SU-DHL-6 (cell line): ENCODE measurements around the gene CLSTN2.

Source experiments
- H2AFZ ChIP-seq: fragments of 200-600 bp; sonication (generic); 2 replicates; pipeline ENCODE4 v1.6.1; 2014; ENCODE audit warnings: low read depth, mild to moderate bottlenecking, moderate library complexity, mixed read lengths, antibody characterized with exemption, low read length; ENCODE audit not compliant: severe bottlenecking
- H3F3A ChIP-seq: fragments of 200-600 bp; shearing (Covaris generic); 2 replicates; pipeline ENCODE4 v1.6.0; 2016; ENCODE audit warnings: antibody characterized with exemption, mild to moderate bottlenecking; ENCODE audit not compliant: insufficient read depth
- H3K27ac ChIP-seq: fragments of 200-600 bp; sonication (generic); 2 replicates; pipeline ENCODE4 v1.5.1; 2016; ENCODE audit warnings: low read depth, mild to moderate bottlenecking, low read length, moderate library complexity, mixed read lengths
- H3K27me3 ChIP-seq: fragments of 200-600 bp; sonication (generic), shearing (Covaris generic); 2 replicates; pipeline ENCODE4 v1.6.0; 2014; ENCODE audit warnings: mild to moderate bottlenecking, low read length
- H3K36me3 ChIP-seq: fragments of 200-600 bp; sonication (generic); 2 replicates; pipeline ENCODE4 v1.6.1; 2014; ENCODE audit warnings: mild to moderate bottlenecking, low read length, mixed read lengths
- H3K4me2 ChIP-seq: fragments of 300-600, 200-600 bp; shearing (Covaris generic), sonication (generic); 2 replicates; pipeline ENCODE4 v1.6.0; 2014; ENCODE audit warnings: low read length, low read depth, mild to moderate bottlenecking; ENCODE audit not compliant: poor library complexity, severe bottlenecking
- H3K4me3 ChIP-seq: fragments of 200-600 bp; sonication (generic); 2 replicates; pipeline ENCODE4 v1.5.1; 2014; ENCODE audit warnings: antibody characterized with exemption, low read length, mild to moderate bottlenecking, mixed read lengths; ENCODE audit not compliant: insufficient read depth, poor library complexity, severe bottlenecking
- H3K79me2 ChIP-seq: fragments of 200-600 bp; sonication (generic); 2 replicates; pipeline ENCODE4 v1.6.1; 2014; ENCODE audit warnings: mild to moderate bottlenecking, low read length, moderate library complexity; ENCODE audit not compliant: insufficient read depth
- H3K9ac ChIP-seq: fragments of 200-600 bp; sonication (generic); 2 replicates; pipeline ENCODE4 v1.7.0; 2014; ENCODE audit warnings: mild to moderate bottlenecking, low read length
- H3K9me2 ChIP-seq: fragments of 200-600 bp; sonication (generic); replicated peaks from 2 replicates; pipeline ENCODE4 v1.6.1; 2014; ENCODE audit warnings: low read length; ENCODE audit not compliant: insufficient read depth
- H3K9me3 ChIP-seq: fragments of 200-600 bp; sonication (generic); 2 replicates; pipeline ENCODE4 v1.6.1; 2014; ENCODE audit warnings: low read length, mixed read lengths; ENCODE audit not compliant: insufficient read depth
- H4K20me1 ChIP-seq: fragments of 200-600 bp; sonication (generic); 2 replicates; pipeline ENCODE4 v1.6.1; 2014; ENCODE audit warnings: low read depth, mild to moderate bottlenecking, antibody characterized with exemption, low read length, moderate library complexity, mixed read lengths
- EZH2phosphoT487 ChIP-seq: fragments of 200-600 bp; sonication (generic), shearing (Covaris generic); conservative IDR thresholded peaks from 2 replicates; pipeline ENCODE4 v1.6.1; 2018; ENCODE audit warnings: mild to moderate bottlenecking, antibody characterized with exemption, low read length, moderate library complexity, mixed read lengths
- TF ChIP-seq, protein P1 (sequence below): fragments of 200-600 bp; sonication (generic); IDR thresholded peaks from one replicate; pipeline ENCODE4 v1.5.1; 2017; ENCODE audit warnings: antibody characterized with exemption, mild to moderate bottlenecking, low read length, moderate library complexity; ENCODE audit not compliant: insufficient read depth, poor library complexity, severe bottlenecking

Gene CLSTN2

DNA sequence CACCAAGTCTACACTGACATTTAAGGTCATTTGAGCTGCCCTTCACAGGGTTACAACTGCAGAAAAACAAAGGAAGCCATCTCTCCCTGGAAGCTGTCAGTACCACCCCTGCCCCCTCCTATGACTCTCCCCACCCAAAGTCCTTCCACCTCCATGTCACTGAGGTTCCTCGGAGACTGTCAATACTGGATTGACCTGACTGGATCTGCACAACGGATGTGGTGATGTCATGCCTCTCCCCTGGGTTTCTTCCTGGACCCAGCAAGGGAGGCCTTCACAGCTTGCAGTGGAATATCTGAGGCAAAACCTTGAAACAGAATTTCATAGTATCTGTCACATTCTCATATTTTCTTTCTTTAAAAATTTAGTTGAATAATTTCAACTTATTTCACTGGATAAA lies 153.5 kb downstream of the CLSTN2 start:
- Histone ChIP-seq H3K9me2 (no peaks in the 10 kb centered on the region), H3K9me3 (no peaks in the 10 kb centered on the region), H2AFZ (no peak overlapping the region), H3F3A (no peaks in the 10 kb centered on the region), H3K27ac (no peak overlapping the region), H3K27me3 (no peaks in the 10 kb centered on the region), H3K4me2 (no peak overlapping the region), H3K4me3 (no peak overlapping the region), H3K79me2 (no peaks in the 10 kb centered on the region), H3K36me3 (no peaks in the 10 kb centered on the region), H3K9ac (no peak overlapping the region), H4K20me1 (no peaks in the 10 kb centered on the region)
- TF ChIP-seq EZH2phosphoT487, result no peak
- TF ChIP-seq, protein P1, sequence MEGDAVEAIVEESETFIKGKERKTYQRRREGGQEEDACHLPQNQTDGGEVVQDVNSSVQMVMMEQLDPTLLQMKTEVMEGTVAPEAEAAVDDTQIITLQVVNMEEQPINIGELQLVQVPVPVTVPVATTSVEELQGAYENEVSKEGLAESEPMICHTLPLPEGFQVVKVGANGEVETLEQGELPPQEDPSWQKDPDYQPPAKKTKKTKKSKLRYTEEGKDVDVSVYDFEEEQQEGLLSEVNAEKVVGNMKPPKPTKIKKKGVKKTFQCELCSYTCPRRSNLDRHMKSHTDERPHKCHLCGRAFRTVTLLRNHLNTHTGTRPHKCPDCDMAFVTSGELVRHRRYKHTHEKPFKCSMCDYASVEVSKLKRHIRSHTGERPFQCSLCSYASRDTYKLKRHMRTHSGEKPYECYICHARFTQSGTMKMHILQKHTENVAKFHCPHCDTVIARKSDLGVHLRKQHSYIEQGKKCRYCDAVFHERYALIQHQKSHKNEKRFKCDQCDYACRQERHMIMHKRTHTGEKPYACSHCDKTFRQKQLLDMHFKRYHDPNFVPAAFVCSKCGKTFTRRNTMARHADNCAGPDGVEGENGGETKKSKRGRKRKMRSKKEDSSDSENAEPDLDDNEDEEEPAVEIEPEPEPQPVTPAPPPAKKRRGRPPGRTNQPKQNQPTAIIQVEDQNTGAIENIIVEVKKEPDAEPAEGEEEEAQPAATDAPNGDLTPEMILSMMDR, result no peak

DNA sequence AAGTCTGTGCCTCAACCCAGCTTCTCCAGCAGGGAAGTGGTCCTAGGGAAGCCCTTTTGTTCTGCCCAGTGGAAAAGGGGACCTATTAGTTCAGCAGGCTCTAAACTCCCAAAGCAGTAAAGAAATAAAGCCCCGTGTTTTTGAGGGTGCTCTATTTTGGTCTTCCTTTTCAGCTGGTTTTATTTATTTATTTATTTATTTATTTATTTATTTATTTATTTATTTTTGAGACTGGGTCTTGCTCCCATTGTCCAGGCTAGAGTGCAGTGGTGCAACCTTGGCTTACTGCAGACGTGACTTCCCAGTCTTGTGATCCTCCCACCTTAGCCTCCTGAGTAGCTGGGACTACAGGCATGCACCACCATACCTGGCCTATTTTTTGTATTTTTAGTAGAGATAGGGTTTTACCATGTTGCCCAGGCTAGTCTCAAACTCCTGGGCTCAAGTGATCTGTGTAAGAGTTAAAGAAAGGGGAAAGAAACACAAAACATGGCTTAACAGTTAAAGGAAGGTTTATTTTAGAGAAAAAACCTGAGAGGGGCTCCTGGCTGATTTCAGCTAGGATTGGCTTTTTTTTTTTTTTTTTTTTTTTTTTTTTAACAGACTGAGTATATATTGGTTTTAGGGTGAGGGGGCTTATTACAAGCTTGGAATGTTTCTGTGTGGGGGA lies 154.6 kb downstream of the CLSTN2 start:
- Histone ChIP-seq H4K20me1 (no peaks in the 10 kb centered on the region), H2AFZ (no peak overlapping the region), H3K36me3 (no peaks in the 10 kb centered on the region), H3K9me3 (no peaks in the 10 kb centered on the region), H3F3A (no peaks in the 10 kb centered on the region), H3K4me2 (no peak overlapping the region), H3K9ac (no peak overlapping the region), H3K9me2 (no peaks in the 10 kb centered on the region), H3K79me2 (no peaks in the 10 kb centered on the region), H3K27me3 (no peaks in the 10 kb centered on the region), H3K4me3 (no peak overlapping the region), H3K27ac (no peak overlapping the region)
- TF ChIP-seq EZH2phosphoT487, result no peak

DNA sequence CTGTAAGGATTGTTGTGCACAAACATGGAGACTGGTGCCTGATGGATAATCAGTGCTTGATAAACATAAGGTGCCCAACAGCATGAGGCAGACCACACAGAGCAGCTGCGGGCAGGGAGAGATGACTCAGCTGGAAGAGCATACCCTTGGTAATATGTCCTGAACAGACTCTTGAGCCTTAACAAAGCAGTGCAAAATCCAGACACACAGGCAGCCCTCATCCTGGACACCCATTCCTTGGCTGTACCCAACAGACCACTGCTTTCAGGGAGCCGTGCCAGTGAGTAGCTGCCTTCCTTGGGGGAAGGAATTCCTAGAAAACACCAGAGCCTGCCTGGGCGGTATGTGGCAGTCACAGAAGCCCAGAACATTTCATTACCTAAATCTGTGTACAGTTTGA lies 156.2 kb downstream of the CLSTN2 start:
- Histone ChIP-seq H3K9me2 (no peaks in the 10 kb centered on the region), H3K4me3 (no peak overlapping the region), H4K20me1 (no peaks in the 10 kb centered on the region), H3K4me2 (no peak overlapping the region), H3K36me3 (no peaks in the 10 kb centered on the region), H3K9me3 (no peaks in the 10 kb centered on the region), H3K79me2 (no peaks in the 10 kb centered on the region), H3F3A (no peaks in the 10 kb centered on the region), H3K27me3 (no peaks in the 10 kb centered on the region), H3K9ac (no peak overlapping the region), H2AFZ (no peak overlapping the region), H3K27ac (no peak overlapping the region)
- TF ChIP-seq, protein P1, result no peak
- no peak for TF ChIP-seq EZH2phosphoT487

DNA sequence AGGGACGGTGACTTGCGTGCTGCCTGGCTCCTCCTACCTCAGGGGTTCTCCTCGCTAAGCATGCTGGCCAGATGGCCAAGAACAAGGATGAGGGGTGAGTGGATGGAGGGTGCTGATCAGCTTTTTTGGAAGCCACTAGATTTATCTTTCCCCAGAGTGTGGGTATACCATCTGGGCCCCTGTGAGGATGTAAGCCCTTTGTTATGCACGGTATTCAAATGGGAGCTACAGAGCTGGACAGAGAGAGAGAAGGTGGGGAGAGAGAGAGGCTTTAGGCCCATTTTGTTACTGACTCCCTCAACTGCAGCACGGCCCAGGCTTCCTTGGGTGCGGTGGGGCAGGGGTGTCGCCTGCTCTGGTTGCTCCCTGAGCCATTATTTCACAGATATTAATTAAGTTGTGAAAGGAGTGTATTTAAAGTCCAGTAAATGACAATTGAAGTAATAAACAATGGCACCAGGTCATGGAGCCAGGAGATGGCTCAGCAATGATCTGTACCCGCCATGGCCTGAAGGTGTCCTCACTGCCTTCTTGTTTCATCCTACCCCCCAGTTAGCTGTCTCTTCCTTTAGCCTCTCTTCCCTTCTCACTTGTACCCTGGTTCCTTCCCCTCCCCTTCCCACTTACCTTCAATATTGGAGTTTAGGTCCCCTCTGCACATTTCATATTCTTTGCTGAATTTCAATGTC lies 158.0 kb downstream of the CLSTN2 start:
- no peak overlapping the region for H3K4me3 ChIP-seq
- no peak overlapping the region for H3K4me2 ChIP-seq
- no peak overlapping the region for H3K9ac ChIP-seq
- H3K79me2 ChIP-seq, result no peaks in the 10 kb centered on the region
- no peaks in the 10 kb centered on the region for H3K9me3 ChIP-seq
- H3F3A ChIP-seq, result no peaks in the 10 kb centered on the region
- H3K36me3 ChIP-seq, result no peaks in the 10 kb centered on the region
- H4K20me1 ChIP-seq, result no peaks in the 10 kb centered on the region
- no peak for TF ChIP-seq EZH2phosphoT487
- TF ChIP-seq, protein P1, result no peak
- no peaks in the 10 kb centered on the region for H3K27me3 ChIP-seq
- no peak overlapping the region for H2AFZ ChIP-seq
- no peak overlapping the region for H3K27ac ChIP-seq
- H3K9me2 ChIP-seq, result no peaks in the 10 kb centered on the region
